ENCODE data around the gene ZFR. TPM values are rescaled to one million over a fixed set of nuclear protein-coding genes. Genes with fewer than 3 reads are reported as not detected.
A peak's percentile ranks its signal among the peaks of the same experiment; 100 is the strongest.

The ZFR gene
- total and polyA plus RNA-seq, 7 experiments from 2014 or later = 53.4 to 91.9 (median 58.9) TPM

GRCh38 chr5:32330126-32330971, 114.2 kb downstream of the ZFR start:
- Histone ChIP-seq H3K27me3 (ENCODE audit: control insufficient read depth in 2 of 2, insufficient read depth in 2 of 2, low read length in 2 of 2) (no peaks in the 10 kb centered on the region), H3K36me3 (ENCODE audit: control insufficient read depth in 2 of 3, insufficient read depth in 3 of 3, low read length in 3 of 3) (no peaks in the 10 kb centered on the region), H3K4me3 (ENCODE audit: low read length) (no peak overlapping the region), H3K9me3 (ENCODE audit: control insufficient read depth in 2 of 3, low read length in 3 of 3) (no peaks in the 10 kb centered on the region), H3K4me1 (ENCODE audit: control insufficient read depth in 2 of 2, insufficient read depth in 2 of 2, low read length in 2 of 2) (no peaks in the 10 kb centered on the region), H3K27ac (ENCODE audit: low read depth, low read length) (no peak overlapping the region)
- no peaks in the 10 kb centered on the region for H3K9me3 Mint-ChIP-seq
- CTCF ChIA-PET = interaction anchor here (0.6 to 6.1 kb wide), 13 partner anchors 8 to 132 kb away, joined by 3 to 84 read pairs (median 3); no protein-coding TSS in a partner anchor
- H3K27ac Mint-ChIP-seq = peak overlapping the region in 2 of 9 donors; percentile 33 to 62
- no peaks in the 10 kb centered on the region for H3K36me3 Mint-ChIP-seq
- ATAC-seq (no peak), DNase-seq (no peak)
- intact Hi-C loops (cut with micrococcal nuclease) = no loop called here
- POLR2A ChIA-PET = interaction anchor here (0.5 kb wide), 1 partner anchor 260 kb away, joined by 3 read pairs; no protein-coding TSS in a partner anchor
- no peaks in the 10 kb centered on the region for H3K27me3 Mint-ChIP-seq
- H3K4me3 Mint-ChIP-seq = no peak overlapping the region
- H3K4me1 Mint-ChIP-seq = peaks cover 0 to 5% (median 0%) of the 10 kb centered on the region in 7 donors

GRCh38 chr5:32329395-32329834, 115.1 kb downstream of the ZFR start:
- H3K27me3 Mint-ChIP-seq = no peaks in the 10 kb centered on the region
- H3K4me3 ChIP-seq (ENCODE audit: low read length) = no peak overlapping the region
- CTCF ChIA-PET = interaction anchor here (0.7 to 6.1 kb wide), 12 partner anchors 9 to 193 kb away, joined by 3 to 84 read pairs (median 4); no protein-coding TSS in a partner anchor

GRCh38 chr5:32326216-32326772, 118.2 kb downstream of the ZFR start:
- Mint-ChIP-seq H3K27ac (peak overlapping the region in 2 of 9 donors; percentile 2 to 34), H3K27me3 (no peaks in the 10 kb centered on the region), H3K4me3 (no peak overlapping the region), H3K36me3 (peaks cover 0 to 8% (median 5%) of the 10 kb centered on the region in 5 donors), H3K9me3 (peaks cover 0 to 9% (median 6%) of the 10 kb centered on the region in 11 donors), H3K4me1 (peaks cover 0 to 5% (median 0%) of the 10 kb centered on the region in 7 donors)
- Histone ChIP-seq H3K9me3 (ENCODE audit: control insufficient read depth in 2 of 3, low read length in 3 of 3) (peaks cover 0 to 10% (median 0%) of the 10 kb centered on the region in 3 experiments), H3K27ac (ENCODE audit: low read depth, low read length) (no peak overlapping the region), H3K27me3 (ENCODE audit: control insufficient read depth in 2 of 2, insufficient read depth in 2 of 2, low read length in 2 of 2) (no peaks in the 10 kb centered on the region), H3K36me3 (ENCODE audit: control insufficient read depth in 2 of 3, insufficient read depth in 3 of 3, low read length in 3 of 3) (no peaks in the 10 kb centered on the region), H3K4me3 (ENCODE audit: low read length) (no peak overlapping the region), H3K4me1 (ENCODE audit: control insufficient read depth in 2 of 2, insufficient read depth in 2 of 2, low read length in 2 of 2) (no peaks in the 10 kb centered on the region)
- POLR2A ChIA-PET = no interaction called here
- intact Hi-C loops (cut with micrococcal nuclease) = loop anchor here (5.0 kb wide), 3 partner anchors 49 to 499 kb away; no protein-coding TSS in a partner anchor
- ATAC-seq (no peak), DNase-seq (no peak)
- CTCF ChIA-PET = no interaction called here

More at GRCh38 chr5:32329395-32329834, 115.1 kb downstream of the ZFR start:
- Histone ChIP-seq H3K9me3 (ENCODE audit: control insufficient read depth in 2 of 3, low read length in 3 of 3) (no peaks in the 10 kb centered on the region), H3K36me3 (ENCODE audit: control insufficient read depth in 2 of 3, insufficient read depth in 3 of 3, low read length in 3 of 3) (no peaks in the 10 kb centered on the region), H3K4me1 (ENCODE audit: control insufficient read depth in 2 of 2, insufficient read depth in 2 of 2, low read length in 2 of 2) (no peaks in the 10 kb centered on the region), H3K27me3 (ENCODE audit: control insufficient read depth in 2 of 2, insufficient read depth in 2 of 2, low read length in 2 of 2) (no peaks in the 10 kb centered on the region), H3K27ac (ENCODE audit: low read depth, low read length) (no peak overlapping the region)
- DNase-seq = peak; percentile 15 to 59 (median 45)
- no peaks in the 10 kb centered on the region for H3K36me3 Mint-ChIP-seq
- no peak overlapping the region for H3K4me3 Mint-ChIP-seq
- POLR2A ChIA-PET = interaction anchor here (0.5 kb wide), 1 partner anchor 30 kb away, joined by 3 read pairs; no protein-coding TSS in a partner anchor
- peak overlapping the region in 1 of 9 donors; percentile 1 for H3K27ac Mint-ChIP-seq
- intact Hi-C loops (cut with micrococcal nuclease) = loop anchor here (1.0 to 5.0 kb wide), 7 partner anchors 16 to 748 kb away; no protein-coding TSS in a partner anchor
- peak; percentile 93 for ATAC-seq
- no peaks in the 10 kb centered on the region for H3K9me3 Mint-ChIP-seq
- H3K4me1 Mint-ChIP-seq = peaks cover 0 to 5% (median 0%) of the 10 kb centered on the region in 7 donors

GRCh38 chr5:32325616-32326015, 118.9 kb downstream of the ZFR start:
- no peaks in the 10 kb centered on the region for H3K4me1 ChIP-seq (ENCODE audit: control insufficient read depth in 2 of 2, insufficient read depth in 2 of 2, low read length in 2 of 2)
- ATAC-seq (no peak), DNase-seq (no peak)
- intact Hi-C loops (cut with micrococcal nuclease) = loop anchor here (5.0 kb wide), 3 partner anchors 48 to 498 kb away; no protein-coding TSS in a partner anchor
- Mint-ChIP-seq H3K4me1 (peaks cover 0 to 5% (median 0%) of the 10 kb centered on the region in 7 donors), H3K9me3 (peaks cover 0 to 9% (median 6%) of the 10 kb centered on the region in 11 donors), H3K36me3 (peaks cover 0 to 8% (median 5%) of the 10 kb centered on the region in 5 donors), H3K4me3 (no peak overlapping the region), H3K27me3 (no peaks in the 10 kb centered on the region), H3K27ac (no peak overlapping the region)
- H3K9me3 ChIP-seq (ENCODE audit: control insufficient read depth in 2 of 3, low read length in 3 of 3) = peaks cover 0 to 10% (median 0%) of the 10 kb centered on the region in 3 experiments
- ChIA-PET CTCF (interaction anchor here (0.8 kb wide), 1 partner anchor 93 kb away, joined by 3 read pairs; no protein-coding TSS in a partner anchor), POLR2A (no interaction called here)
- no peaks in the 10 kb centered on the region for H3K36me3 ChIP-seq (ENCODE audit: control insufficient read depth in 2 of 3, insufficient read depth in 3 of 3, low read length in 3 of 3)
- no peak overlapping the region for H3K4me3 ChIP-seq (ENCODE audit: low read length)
- no peaks in the 10 kb centered on the region for H3K27me3 ChIP-seq (ENCODE audit: control insufficient read depth in 2 of 2, insufficient read depth in 2 of 2, low read length in 2 of 2)
- H3K27ac ChIP-seq (ENCODE audit: low read depth, low read length) = no peak overlapping the region

DNA sequence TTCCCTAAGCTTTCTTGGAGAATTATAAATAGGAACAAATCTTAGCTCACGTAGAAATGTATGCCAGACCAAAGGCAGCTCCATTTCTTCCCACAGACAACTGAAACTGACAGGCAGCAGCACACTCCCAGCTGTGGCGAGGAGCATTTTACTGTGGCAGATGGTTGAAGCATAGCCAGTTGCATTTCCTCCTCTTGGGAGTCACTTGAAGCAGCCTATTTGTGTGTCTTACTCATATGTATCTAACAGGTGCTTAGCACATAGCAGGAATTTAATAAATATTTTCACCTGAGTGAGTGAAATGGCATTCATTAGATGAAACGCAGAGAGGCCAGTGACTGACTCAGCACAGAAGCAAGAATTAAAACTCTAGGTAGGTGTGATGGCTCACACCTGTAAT, 119.5 kb downstream of the ZFR start:
- H3K36me3 Mint-ChIP-seq = peaks cover 0 to 8% (median 5%) of the 10 kb centered on the region in 5 donors
- POLR2A ChIA-PET = no interaction called here
- DNase-seq (no peak), ATAC-seq (no peak)
- no peaks in the 10 kb centered on the region for H3K4me1 ChIP-seq (ENCODE audit: control insufficient read depth in 2 of 2, insufficient read depth in 2 of 2, low read length in 2 of 2)
- CTCF ChIA-PET = interaction anchor here (0.8 kb wide), 1 partner anchor 93 kb away, joined by 3 read pairs; no protein-coding TSS in a partner anchor
- no peak overlapping the region for H3K4me3 ChIP-seq (ENCODE audit: low read length)
- peaks cover 0 to 10% (median 0%) of the 10 kb centered on the region in 3 experiments for H3K9me3 ChIP-seq (ENCODE audit: control insufficient read depth in 2 of 3, low read length in 3 of 3)
- no peak overlapping the region for H3K4me3 Mint-ChIP-seq
- H3K27me3 Mint-ChIP-seq = no peaks in the 10 kb centered on the region
- H3K27ac ChIP-seq (ENCODE audit: low read depth, low read length) = no peak overlapping the region
- peaks cover 0 to 5% (median 0%) of the 10 kb centered on the region in 7 donors for H3K4me1 Mint-ChIP-seq
- H3K27ac Mint-ChIP-seq = peak overlapping the region in 1 of 9 donors; percentile 34
- H3K9me3 Mint-ChIP-seq = peaks cover 0 to 9% (median 6%) of the 10 kb centered on the region in 11 donors
- no peaks in the 10 kb centered on the region for H3K27me3 ChIP-seq (ENCODE audit: control insufficient read depth in 2 of 2, insufficient read depth in 2 of 2, low read length in 2 of 2)
- intact Hi-C loops (cut with micrococcal nuclease) = loop anchor here (5.0 kb wide), 3 partner anchors 48 to 498 kb away; no protein-coding TSS in a partner anchor
- H3K36me3 ChIP-seq (ENCODE audit: control insufficient read depth in 2 of 3, insufficient read depth in 3 of 3, low read length in 3 of 3) = no peaks in the 10 kb centered on the region

GRCh38 chr5:32323741-32324140, 120.8 kb downstream of the ZFR start:
- Histone ChIP-seq H3K27me3 (ENCODE audit: control insufficient read depth in 2 of 2, insufficient read depth in 2 of 2, low read length in 2 of 2) (no peaks in the 10 kb centered on the region), H3K36me3 (ENCODE audit: control insufficient read depth in 2 of 3, insufficient read depth in 3 of 3, low read length in 3 of 3) (no peaks in the 10 kb centered on the region), H3K4me1 (ENCODE audit: control insufficient read depth in 2 of 2, insufficient read depth in 2 of 2, low read length in 2 of 2) (no peaks in the 10 kb centered on the region), H3K27ac (ENCODE audit: low read depth, low read length) (no peak overlapping the region), H3K4me3 (ENCODE audit: low read length) (no peak overlapping the region), H3K9me3 (ENCODE audit: control insufficient read depth in 2 of 3, low read length in 3 of 3) (peaks cover 0 to 10% (median 0%) of the 10 kb centered on the region in 3 experiments)
- Mint-ChIP-seq H3K36me3 (peaks cover 0 to 8% (median 5%) of the 10 kb centered on the region in 5 donors), H3K27ac (no peak overlapping the region), H3K4me1 (peaks cover 0 to 3% (median 0%) of the 10 kb centered on the region in 7 donors), H3K27me3 (no peaks in the 10 kb centered on the region), H3K9me3 (peaks cover 0 to 9% (median 6%) of the 10 kb centered on the region in 11 donors), H3K4me3 (no peak overlapping the region)
- ChIA-PET CTCF (no interaction called here), POLR2A (no interaction called here)
- intact Hi-C loops (cut with micrococcal nuclease) = no loop called here
- no peak for DNase-seq
- ATAC-seq = no peak

Measured in naive thymus-derived CD4-positive, alpha-beta T cell (primary cell).